SK-N-SH (cell line): ENCODE measurements around the gene MYH11. TPM values are rescaled to one million over a fixed set of nuclear protein-coding genes. Genes with fewer than 3 reads are reported as not detected.

Experiments used
- CTCF ChIA-PET: fragments of 300-600, 350-600 bp; formaldehyde crosslinking; extraction: SDS; loops from one replicate; lab custom pipeline; 2021; lab: Yijun Ruan, JAX
- POLR2A ChIA-PET: fragments of 350-600 bp; sonication (Branson Sonifier 250); formaldehyde crosslinking; extraction: SDS; loops from one replicate; lab custom pipeline; 2020; ENCODE audit warnings: antibody characterized with exemption, inconsistent platforms; lab: Yijun Ruan, JAX
- DNase-seq: peaks from one replicate; pipeline ENCODE4 v3.0.0; 2012
- H2AFZ ChIP-seq: fragments of 200-600 bp; sonication (generic); 2 replicates; pipeline ENCODE4 v1.8.1; 2016; ENCODE audit warnings: antibody characterized with exemption, mild to moderate bottlenecking, low read depth
- H3F3A ChIP-seq: fragments of 200-600 bp; sonication (generic); replicated peaks from 2 replicates; pipeline ENCODE3; 2016; ENCODE audit warnings: antibody characterized with exemption, mild to moderate bottlenecking; ENCODE audit not compliant: insufficient read depth
- H3K27ac ChIP-seq, 2 experiments: fragments of 200-500 bp in 1 of 2; fragments of 200-600 bp in 1 of 2; sonication (Bioruptor generic) in 1 of 2; sonication (generic), shearing (Covaris generic) in 1 of 2; 2 replicates each; pipeline versions ENCODE4 v1.5.1 to v1.6.1; 2014 to 2016; ENCODE audit warnings: low read depth in 2 of 2, inconsistent platforms in 1 of 2, low read length in 1 of 2, mild to moderate bottlenecking in 1 of 2, mixed read lengths in 1 of 2
- H3K27me3 ChIP-seq: fragments of 200-600 bp; sonication (generic), shearing (Covaris generic); 2 replicates; pipeline ENCODE4 v1.6.1; 2016; ENCODE audit warnings: mixed run types; ENCODE audit not compliant: insufficient read depth
- H3K36me3 ChIP-seq, 2 experiments: fragments of 200-500 bp in 1 of 2; fragments of 200-600 bp in 1 of 2; sonication (Bioruptor generic) in 1 of 2; sonication (generic) in 1 of 2; replicated peaks in 1 of 2; 2 replicates each; pipeline versions ENCODE3 to v1.5.1; 2014 to 2016; ENCODE audit warnings: low read length in 1 of 2, mild to moderate bottlenecking in 1 of 2; ENCODE audit not compliant: insufficient read depth in 2 of 2, control insufficient read depth in 1 of 2
- H3K4me1 ChIP-seq, 2 experiments: fragments of 200-500 bp in 1 of 2; fragments of 200-600 bp in 1 of 2; sonication (Bioruptor generic) in 1 of 2; sonication (generic), shearing (Covaris generic) in 1 of 2; 2 replicates each; pipeline versions ENCODE4 v1.5.1 to v1.6.1; 2014 to 2016; ENCODE audit warnings: low read depth in 1 of 2, low read length in 1 of 2, mixed run types in 1 of 2; ENCODE audit not compliant: insufficient read depth in 2 of 2, control insufficient read depth in 1 of 2
- H3K4me2 ChIP-seq: fragments of 200-600 bp; sonication (generic), shearing (Covaris generic); 2 replicates; pipeline ENCODE4 v1.6.1; 2017; ENCODE audit warnings: mixed run types
- H3K4me3 ChIP-seq, 2 experiments: fragments of 200-500 bp in 1 of 2; fragments of 200-600 bp in 1 of 2; sonication (Bioruptor generic) in 1 of 2; sonication (generic), shearing (Covaris generic) in 1 of 2; 2 replicates each; pipeline versions ENCODE4 v1.5.1 to v1.8.1; 2014 to 2016; ENCODE audit warnings: low read depth in 2 of 2, inconsistent platforms in 1 of 2, low read length in 1 of 2, mild to moderate bottlenecking in 1 of 2, mixed read lengths in 1 of 2, moderate library complexity in 1 of 2
- H3K79me2 ChIP-seq: fragments of 200-600 bp; sonication (generic); 2 replicates; pipeline ENCODE4 v1.8.1; 2017; ENCODE audit warnings: mild to moderate bottlenecking; ENCODE audit not compliant: insufficient read depth
- H3K9ac ChIP-seq: fragments of 200-600 bp; sonication (generic); 2 replicates; pipeline ENCODE4 v1.6.1; 2017; ENCODE audit warnings: mixed run types
- H3K9me2 ChIP-seq: fragments of 200-600 bp; sonication (generic); 2 replicates; pipeline ENCODE4 v1.6.1; 2017; ENCODE audit warnings: mixed run types
- H3K9me3 ChIP-seq: fragments of 200-600 bp; sonication (generic); 2 replicates; pipeline ENCODE4 v1.6.1; 2017; ENCODE audit warnings: mixed run types, mild to moderate bottlenecking, moderate library complexity
- H4K20me1 ChIP-seq: fragments of 200-600 bp; sonication (generic); 2 replicates; pipeline ENCODE4 v1.6.1; 2017; ENCODE audit warnings: mild to moderate bottlenecking, mixed run types; ENCODE audit not compliant: insufficient read depth
- ELF1 ChIP-seq: IDR thresholded peaks from 2 replicates; pipeline ENCODE4 v1.4.0; 2012
- EP300 ChIP-seq, 2 experiments: IDR thresholded peaks; 2 replicates each; pipeline versions ENCODE4 v1.4.0 to v1.6.1; 2012; ENCODE audit warnings: borderline replicate concordance in 1 of 2, low read depth in 1 of 2, low read length in 1 of 2
- EZH2phosphoT487 ChIP-seq: fragments of 200-600 bp; sonication (generic); IDR thresholded peaks from 2 replicates; pipeline ENCODE4 v1.6.1; 2017; ENCODE audit warnings: low read depth, mixed run types, mild to moderate bottlenecking, antibody characterized with exemption, moderate library complexity, borderline replicate concordance
- FOXJ3 ChIP-seq: sonication (generic); formaldehyde crosslinking; IDR thresholded peaks from 2 replicates; pipeline ENCODE4 v1.5.1; 2020; ENCODE audit warnings: mild to moderate bottlenecking, missing genetic modification reagents
- FOXM1 ChIP-seq: IDR thresholded peaks from 2 replicates; pipeline ENCODE4 v1.4.0; 2012; ENCODE audit warnings: low read depth, mild to moderate bottlenecking
- GATA2 ChIP-seq: sonication (generic); formaldehyde crosslinking; IDR thresholded peaks from 2 replicates; pipeline ENCODE4 v1.5.0; 2020; ENCODE audit warnings: mild to moderate bottlenecking, missing genetic modification reagents
- MXI1 ChIP-seq: IDR thresholded peaks from 2 replicates; pipeline ENCODE4 v1.6.1; 2012; ENCODE audit warnings: mild to moderate bottlenecking, low read depth, low read length, improper control_type of control experiment
- NRF1 ChIP-seq: IDR thresholded peaks from 2 replicates; pipeline ENCODE4 v1.6.1; 2012; ENCODE audit warnings: low read depth, mild to moderate bottlenecking, low read length
- PBX3 ChIP-seq: IDR thresholded peaks from 2 replicates; pipeline ENCODE4; 2012
- POLR2AphosphoS5 ChIP-seq: IDR thresholded peaks from 2 replicates; pipeline ENCODE4 v1.6.1; 2012; ENCODE audit warnings: low read depth, low read length
- RCOR1 ChIP-seq: fragments of 150-350 bp; IDR thresholded peaks from 2 replicates; pipeline ENCODE4 v1.6.1; 2017; ENCODE audit warnings: antibody characterized with exemption, low read length
- RXRA ChIP-seq: IDR thresholded peaks from 2 replicates; pipeline ENCODE4 v1.4.0; 2012; ENCODE audit warnings: low read depth, mild to moderate bottlenecking, borderline replicate concordance
- SMC3 ChIP-seq: IDR thresholded peaks from 2 replicates; pipeline ENCODE4 v1.6.1; 2012; ENCODE audit warnings: low read depth, low read length, improper control_type of control experiment
- TAF1 ChIP-seq: IDR thresholded peaks from 2 replicates; pipeline ENCODE4 v1.6.1; 2012; ENCODE audit warnings: low read depth, mild to moderate bottlenecking, low read length, moderate library complexity, borderline replicate concordance
- TCF12 ChIP-seq: IDR thresholded peaks from 2 replicates; pipeline ENCODE4 v1.4.0; 2012
- USF2 ChIP-seq: fragments of 150-350 bp; IDR thresholded peaks from 2 replicates; pipeline ENCODE4 v1.6.1; 2017; ENCODE audit warnings: antibody characterized with exemption, low read length, low read depth, borderline replicate concordance
- YY1 ChIP-seq: IDR thresholded peaks from 2 replicates; pipeline ENCODE4 v1.4.0; 2012; ENCODE audit warnings: low read depth, mild to moderate bottlenecking
- WGBS: methylation state at CpG from one replicate; pipeline ENCODE4 v1.1.6; 2017; ENCODE audit warnings: low lambda C conversion rate; 5-methylcytosine and 5-hydroxymethylcytosine counted together
- polyA plus RNA-seq, 3 experiments: library from polyadenylated mRNA; depleted of rRNA; stranded (reverse); fragments of >200 nt; gene quantifications; 2 replicates each; pipeline ENCODE4 v1.2.3, GENCODE V29; 2012
- TF ChIP-seq, protein P1 (sequence below): IDR thresholded peaks from 2 replicates; pipeline ENCODE4 v1.4.0; 2012; ENCODE audit warnings: low read depth
- TF ChIP-seq, protein P2 (sequence below): IDR thresholded peaks from 2 replicates; pipeline ENCODE4 v1.6.1; 2012; ENCODE audit warnings: mild to moderate bottlenecking, low read depth, low read length, moderate library complexity
- TF ChIP-seq, protein P3 (sequence below): IDR thresholded peaks from 2 replicates; pipeline ENCODE4 v1.4.0; 2012; ENCODE audit warnings: low read depth, borderline replicate concordance

Gene MYH11
- polyA plus RNA-seq, 1 of the 3 experiments (the other 2 are of a cell fraction) = 0.02 TPM

- TF ChIP-seq MXI1 = no peak
- TF ChIP-seq, protein P1, sequence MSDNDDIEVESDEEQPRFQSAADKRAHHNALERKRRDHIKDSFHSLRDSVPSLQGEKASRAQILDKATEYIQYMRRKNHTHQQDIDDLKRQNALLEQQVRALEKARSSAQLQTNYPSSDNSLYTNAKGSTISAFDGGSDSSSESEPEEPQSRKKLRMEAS = no peak
- TF ChIP-seq NRF1 = no peak
- TF ChIP-seq, protein P2, sequence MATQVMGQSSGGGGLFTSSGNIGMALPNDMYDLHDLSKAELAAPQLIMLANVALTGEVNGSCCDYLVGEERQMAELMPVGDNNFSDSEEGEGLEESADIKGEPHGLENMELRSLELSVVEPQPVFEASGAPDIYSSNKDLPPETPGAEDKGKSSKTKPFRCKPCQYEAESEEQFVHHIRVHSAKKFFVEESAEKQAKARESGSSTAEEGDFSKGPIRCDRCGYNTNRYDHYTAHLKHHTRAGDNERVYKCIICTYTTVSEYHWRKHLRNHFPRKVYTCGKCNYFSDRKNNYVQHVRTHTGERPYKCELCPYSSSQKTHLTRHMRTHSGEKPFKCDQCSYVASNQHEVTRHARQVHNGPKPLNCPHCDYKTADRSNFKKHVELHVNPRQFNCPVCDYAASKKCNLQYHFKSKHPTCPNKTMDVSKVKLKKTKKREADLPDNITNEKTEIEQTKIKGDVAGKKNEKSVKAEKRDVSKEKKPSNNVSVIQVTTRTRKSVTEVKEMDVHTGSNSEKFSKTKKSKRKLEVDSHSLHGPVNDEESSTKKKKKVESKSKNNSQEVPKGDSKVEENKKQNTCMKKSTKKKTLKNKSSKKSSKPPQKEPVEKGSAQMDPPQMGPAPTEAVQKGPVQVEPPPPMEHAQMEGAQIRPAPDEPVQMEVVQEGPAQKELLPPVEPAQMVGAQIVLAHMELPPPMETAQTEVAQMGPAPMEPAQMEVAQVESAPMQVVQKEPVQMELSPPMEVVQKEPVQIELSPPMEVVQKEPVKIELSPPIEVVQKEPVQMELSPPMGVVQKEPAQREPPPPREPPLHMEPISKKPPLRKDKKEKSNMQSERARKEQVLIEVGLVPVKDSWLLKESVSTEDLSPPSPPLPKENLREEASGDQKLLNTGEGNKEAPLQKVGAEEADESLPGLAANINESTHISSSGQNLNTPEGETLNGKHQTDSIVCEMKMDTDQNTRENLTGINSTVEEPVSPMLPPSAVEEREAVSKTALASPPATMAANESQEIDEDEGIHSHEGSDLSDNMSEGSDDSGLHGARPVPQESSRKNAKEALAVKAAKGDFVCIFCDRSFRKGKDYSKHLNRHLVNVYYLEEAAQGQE = no peak
- TF ChIP-seq YY1 = no peak
- no peak for TF ChIP-seq SMC3
- TF ChIP-seq POLR2AphosphoS5 = no peak
- TF ChIP-seq EP300 (IDR thresholded peaks at IDR 0.05; ENCODE audit: borderline replicate concordance in 1 of 2, low read depth in 1 of 2, low read length in 1 of 2) = no peak
- no peak for TF ChIP-seq TCF12
- no peak for TF ChIP-seq GATA2
- no peak for TF ChIP-seq TAF1
- no peak for TF ChIP-seq RXRA
- no peak for DNase-seq
- H3K79me2 ChIP-seq = peaks cover 33% of the 10 kb centered on the region
- no peak overlapping the region for H3K9ac ChIP-seq
- no peaks in the 10 kb centered on the region for H3K9me3 ChIP-seq
- no peaks in the 10 kb centered on the region for H3K9me2 ChIP-seq
- H4K20me1 ChIP-seq = no peaks in the 10 kb centered on the region
- no peaks in the 10 kb centered on the region for H3K27me3 ChIP-seq
- H3K36me3 ChIP-seq = peaks cover 19 to 44% of the 10 kb centered on the region in 2 experiments
- ChIA-PET CTCF (interaction anchor here (0.7 to 4.8 kb wide), 5 partner anchors 14 to 259 kb away, joined by 3 to 37 read pairs (median 6); partner anchors contain the start of gene MYH11), POLR2A (no interaction called here)
- no peaks in the 10 kb centered on the region for H3F3A ChIP-seq
- no peak overlapping the region for H2AFZ ChIP-seq
- WGBS = 95% methylated on average over 2 of the region's 2 CpGs
- no peaks in the 10 kb centered on the region for H3K4me1 ChIP-seq
- H3K4me2 ChIP-seq = no peak overlapping the region
- no peak overlapping the region for H3K27ac ChIP-seq
- H3K4me3 ChIP-seq = no peak overlapping the region
Measured at GRCh38 chr16:15873301-15873700, 16.5 kb upstream of the MYH11 start.

DNA sequence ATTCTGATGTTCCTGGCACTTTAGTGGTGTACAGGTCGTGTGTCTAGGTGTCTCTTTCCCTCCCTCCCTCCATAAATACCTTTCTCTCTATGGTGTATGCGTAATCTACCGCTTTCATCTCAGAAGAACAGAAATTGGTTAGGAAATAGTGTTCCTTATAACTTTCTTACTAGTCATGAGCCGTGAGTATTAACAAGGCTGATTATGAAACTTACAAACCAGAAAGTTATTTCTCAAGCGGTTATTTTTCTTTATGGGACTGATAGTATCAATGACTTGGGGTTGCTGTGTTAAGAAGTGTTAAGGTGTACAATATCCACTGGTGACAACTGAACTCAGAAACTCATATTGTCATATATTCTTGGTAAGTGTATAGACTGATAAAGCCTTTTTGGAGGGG lies 13.2 kb upstream of the MYH11 start:
- Histone ChIP-seq H3K9me3 (no peaks in the 10 kb centered on the region), H3K27ac (no peak overlapping the region), H3F3A (no peaks in the 10 kb centered on the region), H3K36me3 (peaks cover 35 to 66% of the 10 kb centered on the region in 2 experiments), H2AFZ (no peak overlapping the region), H3K79me2 (peaks cover 24% of the 10 kb centered on the region), H3K4me2 (no peak overlapping the region), H3K27me3 (no peaks in the 10 kb centered on the region), H3K4me3 (no peak overlapping the region), H4K20me1 (no peaks in the 10 kb centered on the region), H3K4me1 (no peaks in the 10 kb centered on the region), H3K9me2 (no peaks in the 10 kb centered on the region), H3K9ac (no peak overlapping the region)
- POLR2A ChIA-PET = interaction anchor here (0.5 kb wide), 1 partner anchor 274 kb away, joined by 4 read pairs; no protein-coding TSS in a partner anchor
- WGBS = 84% methylated on average over 5 of the region's 5 CpGs
- CTCF ChIA-PET = interaction anchor here (2.3 kb wide), 1 partner anchor 258 kb away, joined by 10 read pairs; no protein-coding TSS in a partner anchor
- no peak for DNase-seq
- TF ChIP-seq ELF1 (no peak), PBX3 (no peak), USF2 (no peak), EZH2phosphoT487 (no peak), FOXJ3 (no peak), YY1 (no peak), MXI1 (no peak), FOXM1 (no peak), EP300 (IDR thresholded peaks at IDR 0.05; ENCODE audit: borderline replicate concordance in 1 of 2, low read depth in 1 of 2, low read length in 1 of 2) (no peak), RCOR1 (no peak)
- TF ChIP-seq, protein P1 = no peak
- TF ChIP-seq, protein P3, sequence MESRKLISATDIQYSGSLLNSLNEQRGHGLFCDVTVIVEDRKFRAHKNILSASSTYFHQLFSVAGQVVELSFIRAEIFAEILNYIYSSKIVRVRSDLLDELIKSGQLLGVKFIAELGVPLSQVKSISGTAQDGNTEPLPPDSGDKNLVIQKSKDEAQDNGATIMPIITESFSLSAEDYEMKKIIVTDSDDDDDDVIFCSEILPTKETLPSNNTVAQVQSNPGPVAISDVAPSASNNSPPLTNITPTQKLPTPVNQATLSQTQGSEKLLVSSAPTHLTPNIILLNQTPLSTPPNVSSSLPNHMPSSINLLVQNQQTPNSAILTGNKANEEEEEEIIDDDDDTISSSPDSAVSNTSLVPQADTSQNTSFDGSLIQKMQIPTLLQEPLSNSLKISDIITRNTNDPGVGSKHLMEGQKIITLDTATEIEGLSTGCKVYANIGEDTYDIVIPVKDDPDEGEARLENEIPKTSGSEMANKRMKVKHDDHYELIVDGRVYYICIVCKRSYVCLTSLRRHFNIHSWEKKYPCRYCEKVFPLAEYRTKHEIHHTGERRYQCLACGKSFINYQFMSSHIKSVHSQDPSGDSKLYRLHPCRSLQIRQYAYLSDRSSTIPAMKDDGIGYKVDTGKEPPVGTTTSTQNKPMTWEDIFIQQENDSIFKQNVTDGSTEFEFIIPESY = no peak
